Liver (tissue), 9 donors: ENCODE measurements around the gene SIAH1. TPM values are rescaled to one million over a fixed set of nuclear protein-coding genes. Genes with fewer than 3 reads are reported as not detected.

ENCODE experiments used
- DNase-seq: peaks from one replicate; pipeline ENCODE4 v3.0.0-alpha.2; 2017; ENCODE audit warnings: low spot score
- H3K27ac ChIP-seq, 2 donors: one replicate each; pipeline ENCODE4 v1.7.0; 2013; ENCODE audit warnings: inconsistent platforms in 2 of 2, low read length in 2 of 2, control low read depth in 1 of 2, low read depth in 1 of 2, mild to moderate bottlenecking in 1 of 2
- H3K27me3 ChIP-seq, 4 donors: one replicate each; pipeline versions ENCODE4 v1.6.1 to v1.7.0; 2013; ENCODE audit warnings: low read length in 3 of 4, inconsistent platforms in 1 of 4, mild to moderate bottlenecking in 1 of 4, moderate library complexity in 1 of 4; ENCODE audit not compliant: control insufficient read depth in 4 of 4, insufficient read depth in 4 of 4
- H3K36me3 ChIP-seq, 4 donors: one replicate each; pipeline versions ENCODE4 v1.6.1 to v1.7.0; 2013; ENCODE audit warnings: low read length in 3 of 4, mild to moderate bottlenecking in 3 of 4, low read depth in 1 of 4, moderate library complexity in 1 of 4; ENCODE audit not compliant: control insufficient read depth in 4 of 4, insufficient read depth in 3 of 4
- H3K4me1 ChIP-seq, 4 donors: one replicate each; pipeline versions ENCODE4 v1.6.1 to v1.7.0; 2013; ENCODE audit warnings: low read length in 3 of 4, mild to moderate bottlenecking in 3 of 4, moderate library complexity in 1 of 4; ENCODE audit not compliant: control insufficient read depth in 4 of 4, insufficient read depth in 4 of 4
- H3K4me3 ChIP-seq, 3 donors: one replicate each; pipeline versions ENCODE4 v1.6.1 to v1.7.0; 2013; ENCODE audit warnings: low read length in 3 of 3, control low read depth in 1 of 3, low read depth in 1 of 3, mild to moderate bottlenecking in 1 of 3
- H3K9ac ChIP-seq, 2 donors: one replicate each; pipeline ENCODE4 v1.7.0; 2013; ENCODE audit warnings: low read length in 2 of 2, mild to moderate bottlenecking in 2 of 2, moderate library complexity in 2 of 2, control low read depth in 1 of 2, low read depth in 1 of 2
- H3K9me3 ChIP-seq, 4 donors: one replicate each; pipeline versions ENCODE4 v1.6.1 to v1.7.0; 2013; ENCODE audit warnings: low read length in 3 of 4; ENCODE audit not compliant: control insufficient read depth in 4 of 4
- EGR1 ChIP-seq, 2 donors: IDR thresholded peaks; 2 replicates each; pipeline ENCODE4 v1.6.1; 2016 to 2018; ENCODE audit warnings: antibody characterized with exemption in 2 of 2, low read depth in 2 of 2
- FOXA2 ChIP-seq: IDR thresholded peaks from 2 replicates; pipeline ENCODE4 v1.6.1; 2016; ENCODE audit warnings: antibody characterized with exemption
- GABPA ChIP-seq, 2 donors: IDR thresholded peaks in 1 of 2; conservative IDR thresholded peaks in 1 of 2; 2 replicates each; pipeline ENCODE4 v1.6.1; 2016; ENCODE audit warnings: antibody characterized with exemption in 2 of 2, mild to moderate bottlenecking in 1 of 2, moderate library complexity in 1 of 2
- HNF4G ChIP-seq: IDR thresholded peaks from 2 replicates; pipeline ENCODE4 v1.6.1; 2016; ENCODE audit warnings: antibody characterized with exemption
- JUND ChIP-seq, 2 donors: IDR thresholded peaks; 2 replicates each; pipeline ENCODE4 v1.6.1; 2016; ENCODE audit warnings: antibody characterized with exemption in 2 of 2
- NR2F2 ChIP-seq: IDR thresholded peaks from 2 replicates; pipeline ENCODE4 v1.6.1; 2016; ENCODE audit warnings: antibody characterized with exemption
- RXRA ChIP-seq, 2 donors: IDR thresholded peaks; 2 replicates each; pipeline ENCODE4 v1.6.1; 2017 to 2018; ENCODE audit warnings: antibody characterized with exemption in 2 of 2, mild to moderate bottlenecking in 1 of 2
- SP1 ChIP-seq: IDR thresholded peaks from 2 replicates; pipeline ENCODE4 v1.6.1; 2018; ENCODE audit warnings: antibody characterized with exemption, mild to moderate bottlenecking
- TAF1 ChIP-seq: conservative IDR thresholded peaks from 2 replicates; pipeline ENCODE4 v1.6.1; 2016; ENCODE audit warnings: antibody characterized with exemption, mild to moderate bottlenecking
- WGBS: extraction: QIAGEN DNeasy Blood & Tissue Kit; methylation state at CpG from one replicate; pipeline ENCODE4 v1.1.7; 2013; 5-methylcytosine and 5-hydroxymethylcytosine counted together
- polyA plus RNA-seq, 2 donors: library from polyadenylated mRNA; stranded (reverse) in 1 of 2; unstranded in 1 of 2; fragments of 200-250 nt in 1 of 2; fragments of >200 nt in 1 of 2; fragmentation: Nextera tagmentation in 1 of 2; extraction: Ambion mirVana in 1 of 2; gene quantifications; one replicate each; pipeline versions ENCODE4 v1.2.1 to v1.2.3, GENCODE V29; 2013 to 2015
- total RNA-seq, 2 donors: library from RNA; depleted of rRNA; stranded (reverse); fragments of >200 nt; gene quantifications; one replicate each; pipeline ENCODE4 v1.2.3, GENCODE V29; 2014
- TF ChIP-seq, protein P1 (sequence below): IDR thresholded peaks from 2 replicates; pipeline ENCODE4 v1.6.1; 2016; ENCODE audit warnings: antibody characterized with exemption
- TF ChIP-seq, protein P2 (sequence below): IDR thresholded peaks from 2 replicates; pipeline ENCODE4 v1.6.1; 2016; ENCODE audit warnings: antibody characterized with exemption, mild to moderate bottlenecking
- TF ChIP-seq, protein P3 (sequence below): fragments of 150-350 bp; IDR thresholded peaks from 2 replicates; pipeline ENCODE4 v1.5.1; 2017; ENCODE audit warnings: improper control_type of control experiment, low read depth, low read length; ENCODE audit not compliant: missing input control
- TF ChIP-seq, protein P4 (sequence below): IDR thresholded peaks from 2 replicates; pipeline ENCODE4 v1.6.1; 2016; ENCODE audit warnings: antibody characterized with exemption
- TF ChIP-seq, protein P5 (sequence below): IDR thresholded peaks from 2 replicates; pipeline ENCODE4 v1.6.1; 2016; ENCODE audit warnings: antibody characterized with exemption
- donor health status: healthy.
- donor health status: healthy.
- donor health status: healthy.
- donor health status: healthy.
- donor health status: healthy.

The SIAH1 gene
- total and polyA plus RNA-seq, 4 donors = 6.7 to 17.3 (median 15.8) TPM

DNA sequence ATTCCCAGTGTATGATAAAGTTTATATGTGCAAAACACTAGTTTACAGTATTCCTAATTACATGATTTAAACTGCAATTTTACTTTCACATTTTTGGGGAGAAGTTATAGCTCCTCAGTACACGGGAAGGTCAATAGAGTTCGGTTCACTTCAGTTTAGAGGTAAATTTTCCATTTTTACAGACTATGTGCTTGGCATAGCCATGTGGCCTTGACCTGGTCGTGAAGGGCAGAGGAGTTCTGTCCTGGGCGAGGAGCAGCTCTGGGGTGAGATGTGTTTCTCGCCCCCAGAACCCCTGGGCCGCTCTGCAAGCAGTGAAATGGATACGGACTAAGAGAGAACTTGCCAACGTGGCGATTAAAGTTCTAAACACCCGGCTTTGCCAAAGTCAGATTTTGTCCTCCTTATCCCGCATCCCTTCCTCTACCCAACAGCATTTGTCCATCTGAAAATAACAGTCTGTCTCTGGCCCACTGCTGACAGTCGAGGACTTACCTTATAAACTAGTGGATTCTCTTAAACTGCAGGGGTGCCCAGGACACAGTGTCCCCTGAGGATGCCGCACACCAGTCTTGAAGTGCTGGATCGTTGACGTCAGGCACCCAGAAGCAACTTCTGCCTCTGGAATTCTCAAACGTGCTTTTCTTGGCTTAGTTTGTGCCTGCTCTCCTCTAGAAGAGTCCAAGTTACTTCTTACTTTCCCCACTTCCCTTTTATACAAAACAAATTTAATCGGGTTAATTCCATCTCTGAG, 1.5 kb upstream of the SIAH1 start:
- H3K9me3 ChIP-seq = no peaks in the 10 kb centered on the region
- no peak for DNase-seq
- no peaks in the 10 kb centered on the region for H3K36me3 ChIP-seq
- WGBS = 81% methylated on average over 17 of the region's 17 CpGs
- H3K9ac ChIP-seq = no peak overlapping the region
- H3K4me3 ChIP-seq = no peak overlapping the region
- no peaks in the 10 kb centered on the region for H3K27me3 ChIP-seq
- TF ChIP-seq RXRA (IDR thresholded peaks at IDR 0.05) = peak in 1 of 2 donors; percentile 15
- TF ChIP-seq, protein P1, sequence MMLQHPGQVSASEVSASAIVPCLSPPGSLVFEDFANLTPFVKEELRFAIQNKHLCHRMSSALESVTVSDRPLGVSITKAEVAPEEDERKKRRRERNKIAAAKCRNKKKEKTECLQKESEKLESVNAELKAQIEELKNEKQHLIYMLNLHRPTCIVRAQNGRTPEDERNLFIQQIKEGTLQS = no peak
- no peak overlapping the region for H3K27ac ChIP-seq
- H3K4me1 ChIP-seq = peaks cover 3 to 16% (median 7%) of the 10 kb centered on the region in 4 donors

DNA sequence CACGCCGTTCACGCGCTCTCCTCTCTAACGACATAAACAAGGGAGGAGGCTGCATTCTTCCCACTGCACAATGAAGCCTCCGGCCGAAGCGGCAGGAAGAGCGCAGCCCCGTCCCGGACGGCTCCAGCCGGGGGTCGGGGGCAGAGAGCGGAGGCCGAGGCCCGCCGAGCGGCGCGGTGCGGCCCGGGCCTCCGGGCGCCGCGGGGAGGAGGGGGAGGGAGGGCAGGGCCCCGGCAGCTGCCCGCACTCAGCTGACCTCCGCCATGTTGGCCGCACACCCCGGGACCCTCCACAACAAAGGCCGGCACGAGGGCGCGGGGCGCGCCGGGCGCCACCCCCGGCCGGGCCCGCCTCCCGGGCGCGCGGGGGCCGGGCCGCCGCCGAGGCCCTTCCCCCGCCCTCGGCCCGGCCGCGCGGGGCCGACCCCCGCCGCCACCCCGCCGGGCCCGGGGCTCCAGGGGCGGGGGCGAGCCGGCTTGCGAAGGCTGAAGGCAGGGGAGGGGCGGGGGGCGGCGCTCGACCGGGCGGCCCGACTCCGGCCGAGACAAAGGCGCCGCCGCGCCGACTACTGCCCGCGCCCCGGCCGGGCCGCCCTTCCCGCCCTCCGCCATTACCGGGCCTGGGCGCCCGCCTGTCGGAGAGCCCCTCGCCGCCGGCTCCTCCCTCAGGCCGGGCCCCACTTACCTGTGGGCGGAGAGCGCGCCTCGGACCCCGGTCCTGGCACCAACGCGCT, 527 bp downstream of the SIAH1 start:
- under 1% methylated on average over 103 of the region's 103 CpGs for WGBS
- no peaks in the 10 kb centered on the region for H3K9me3 ChIP-seq
- DNase-seq = peak; percentile 60
- H3K4me1 ChIP-seq = peaks cover 10 to 29% (median 18%) of the 10 kb centered on the region in 4 donors
- peak overlapping the region; percentile 92 to 94 for H3K9ac ChIP-seq
- H3K27ac ChIP-seq = peak overlapping the region; percentile 98
- TF ChIP-seq, protein P1 = no peak
- no peak for TF ChIP-seq JUND (IDR thresholded peaks at IDR 0.05)
- no peak for TF ChIP-seq HNF4G
- TF ChIP-seq EGR1 (IDR thresholded peaks at IDR 0.05; ENCODE audit: low read depth in 2 of 2) = no peak
- no peak for TF ChIP-seq TAF1
- TF ChIP-seq, protein P2, sequence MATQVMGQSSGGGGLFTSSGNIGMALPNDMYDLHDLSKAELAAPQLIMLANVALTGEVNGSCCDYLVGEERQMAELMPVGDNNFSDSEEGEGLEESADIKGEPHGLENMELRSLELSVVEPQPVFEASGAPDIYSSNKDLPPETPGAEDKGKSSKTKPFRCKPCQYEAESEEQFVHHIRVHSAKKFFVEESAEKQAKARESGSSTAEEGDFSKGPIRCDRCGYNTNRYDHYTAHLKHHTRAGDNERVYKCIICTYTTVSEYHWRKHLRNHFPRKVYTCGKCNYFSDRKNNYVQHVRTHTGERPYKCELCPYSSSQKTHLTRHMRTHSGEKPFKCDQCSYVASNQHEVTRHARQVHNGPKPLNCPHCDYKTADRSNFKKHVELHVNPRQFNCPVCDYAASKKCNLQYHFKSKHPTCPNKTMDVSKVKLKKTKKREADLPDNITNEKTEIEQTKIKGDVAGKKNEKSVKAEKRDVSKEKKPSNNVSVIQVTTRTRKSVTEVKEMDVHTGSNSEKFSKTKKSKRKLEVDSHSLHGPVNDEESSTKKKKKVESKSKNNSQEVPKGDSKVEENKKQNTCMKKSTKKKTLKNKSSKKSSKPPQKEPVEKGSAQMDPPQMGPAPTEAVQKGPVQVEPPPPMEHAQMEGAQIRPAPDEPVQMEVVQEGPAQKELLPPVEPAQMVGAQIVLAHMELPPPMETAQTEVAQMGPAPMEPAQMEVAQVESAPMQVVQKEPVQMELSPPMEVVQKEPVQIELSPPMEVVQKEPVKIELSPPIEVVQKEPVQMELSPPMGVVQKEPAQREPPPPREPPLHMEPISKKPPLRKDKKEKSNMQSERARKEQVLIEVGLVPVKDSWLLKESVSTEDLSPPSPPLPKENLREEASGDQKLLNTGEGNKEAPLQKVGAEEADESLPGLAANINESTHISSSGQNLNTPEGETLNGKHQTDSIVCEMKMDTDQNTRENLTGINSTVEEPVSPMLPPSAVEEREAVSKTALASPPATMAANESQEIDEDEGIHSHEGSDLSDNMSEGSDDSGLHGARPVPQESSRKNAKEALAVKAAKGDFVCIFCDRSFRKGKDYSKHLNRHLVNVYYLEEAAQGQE = no peak
- TF ChIP-seq, protein P3, sequence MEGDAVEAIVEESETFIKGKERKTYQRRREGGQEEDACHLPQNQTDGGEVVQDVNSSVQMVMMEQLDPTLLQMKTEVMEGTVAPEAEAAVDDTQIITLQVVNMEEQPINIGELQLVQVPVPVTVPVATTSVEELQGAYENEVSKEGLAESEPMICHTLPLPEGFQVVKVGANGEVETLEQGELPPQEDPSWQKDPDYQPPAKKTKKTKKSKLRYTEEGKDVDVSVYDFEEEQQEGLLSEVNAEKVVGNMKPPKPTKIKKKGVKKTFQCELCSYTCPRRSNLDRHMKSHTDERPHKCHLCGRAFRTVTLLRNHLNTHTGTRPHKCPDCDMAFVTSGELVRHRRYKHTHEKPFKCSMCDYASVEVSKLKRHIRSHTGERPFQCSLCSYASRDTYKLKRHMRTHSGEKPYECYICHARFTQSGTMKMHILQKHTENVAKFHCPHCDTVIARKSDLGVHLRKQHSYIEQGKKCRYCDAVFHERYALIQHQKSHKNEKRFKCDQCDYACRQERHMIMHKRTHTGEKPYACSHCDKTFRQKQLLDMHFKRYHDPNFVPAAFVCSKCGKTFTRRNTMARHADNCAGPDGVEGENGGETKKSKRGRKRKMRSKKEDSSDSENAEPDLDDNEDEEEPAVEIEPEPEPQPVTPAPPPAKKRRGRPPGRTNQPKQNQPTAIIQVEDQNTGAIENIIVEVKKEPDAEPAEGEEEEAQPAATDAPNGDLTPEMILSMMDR = no peak
- no peak for TF ChIP-seq SP1
- TF ChIP-seq, protein P4, sequence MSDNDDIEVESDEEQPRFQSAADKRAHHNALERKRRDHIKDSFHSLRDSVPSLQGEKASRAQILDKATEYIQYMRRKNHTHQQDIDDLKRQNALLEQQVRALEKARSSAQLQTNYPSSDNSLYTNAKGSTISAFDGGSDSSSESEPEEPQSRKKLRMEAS = no peak
- TF ChIP-seq RXRA (IDR thresholded peaks at IDR 0.05) = no peak
- TF ChIP-seq, protein P5, sequence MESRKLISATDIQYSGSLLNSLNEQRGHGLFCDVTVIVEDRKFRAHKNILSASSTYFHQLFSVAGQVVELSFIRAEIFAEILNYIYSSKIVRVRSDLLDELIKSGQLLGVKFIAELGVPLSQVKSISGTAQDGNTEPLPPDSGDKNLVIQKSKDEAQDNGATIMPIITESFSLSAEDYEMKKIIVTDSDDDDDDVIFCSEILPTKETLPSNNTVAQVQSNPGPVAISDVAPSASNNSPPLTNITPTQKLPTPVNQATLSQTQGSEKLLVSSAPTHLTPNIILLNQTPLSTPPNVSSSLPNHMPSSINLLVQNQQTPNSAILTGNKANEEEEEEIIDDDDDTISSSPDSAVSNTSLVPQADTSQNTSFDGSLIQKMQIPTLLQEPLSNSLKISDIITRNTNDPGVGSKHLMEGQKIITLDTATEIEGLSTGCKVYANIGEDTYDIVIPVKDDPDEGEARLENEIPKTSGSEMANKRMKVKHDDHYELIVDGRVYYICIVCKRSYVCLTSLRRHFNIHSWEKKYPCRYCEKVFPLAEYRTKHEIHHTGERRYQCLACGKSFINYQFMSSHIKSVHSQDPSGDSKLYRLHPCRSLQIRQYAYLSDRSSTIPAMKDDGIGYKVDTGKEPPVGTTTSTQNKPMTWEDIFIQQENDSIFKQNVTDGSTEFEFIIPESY = no peak
- no peak for TF ChIP-seq FOXA2
- TF ChIP-seq NR2F2 = no peak
- TF ChIP-seq GABPA (IDR thresholded peaks at IDR 0.05 in 1 of 2, conservative IDR thresholded peaks at IDR 0.05 in 1 of 2) = no peak
- no peaks in the 10 kb centered on the region for H3K36me3 ChIP-seq
- H3K27me3 ChIP-seq = no peaks in the 10 kb centered on the region
- H3K4me3 ChIP-seq = peak overlapping the region; percentile 77 to 98 (median 91)
